T-cell (primary cell): ENCODE results near the gene MIXL1. TPM values are rescaled to one million over a fixed set of nuclear protein-coding genes. Genes with fewer than 3 reads are reported as not detected.
"Not testable (repeated sequence)": the region's sequence is repeated elsewhere in the genome, so short reads cannot be mapped to it uniquely, and the experiment has no call there.

ENCODE experiments used
- ATAC-seq, 4 experiments: fragments of 200-7000 bp in 3 of 4; fragments of 150-1000 bp in 1 of 4; cut with Tn5 transposase; replicated peaks in 1 of 4; 1 replicate in 3 of 4; 2 replicates in 1 of 4; pipeline ENCODE4 v1.10.0; 2021; ENCODE audit warnings: moderate library complexity in 3 of 4, mild to moderate bottlenecking in 2 of 4, moderate number of reproducible peaks in 1 of 4
- CTCF ChIA-PET, 2 donors: fragments of 300-600 bp; sonication (Branson Sonifier 250); formaldehyde crosslinking; loops; one replicate each; lab custom pipeline; 2022; ENCODE audit warnings: antibody characterized with exemption in 2 of 2; lab: Charles Lee
- POLR2A ChIA-PET, 2 donors: fragments of 300-600 bp; sonication (Branson Sonifier 250); formaldehyde crosslinking; loops; one replicate each; lab custom pipeline; 2022; ENCODE audit warnings: antibody characterized with exemption in 2 of 2; lab: Charles Lee
- DNase-seq, 35 experiments: peaks; one replicate each; pipeline versions ENCODE4 v3.0.0 to v3.0.0-alpha.2; 2013 to 2023
- H3K27ac ChIP-seq: one replicate; pipeline ENCODE4 v1.5.1; 2013; ENCODE audit warnings: low read length
- H3K27me3 ChIP-seq, 2 experiments: replicated peaks in 1 of 2; 1 replicate in 1 of 2; 2 replicates in 1 of 2; pipeline versions ENCODE4 v1.6.1 to v1.7.0; 2013; ENCODE audit warnings: low read length in 1 of 2, mixed read lengths in 1 of 2; ENCODE audit not compliant: control insufficient read depth in 2 of 2, insufficient read depth in 2 of 2; ENCODE audit errors: extremely low read depth in 1 of 2
- H3K36me3 ChIP-seq, 2 donors: 1 replicate in 1 of 2; 2 replicates in 1 of 2; pipeline versions ENCODE4 v1.6.1 to v1.7.0; 2013; ENCODE audit warnings: low read length in 1 of 2; ENCODE audit not compliant: control insufficient read depth in 2 of 2, insufficient read depth in 1 of 2; ENCODE audit errors: extremely low read depth in 1 of 2
- H3K4me1 ChIP-seq, 2 experiments: 1 replicate in 1 of 2; 2 replicates in 1 of 2; pipeline versions ENCODE4 v1.6.1 to v1.7.0; 2013; ENCODE audit warnings: low read length in 2 of 2, mixed read lengths in 1 of 2; ENCODE audit not compliant: insufficient read depth in 2 of 2, control insufficient read depth in 1 of 2; ENCODE audit errors: extremely low read depth in 1 of 2
- H3K4me3 ChIP-seq, 2 donors: 1 replicate in 1 of 2; 2 replicates in 1 of 2; pipeline versions ENCODE4 v1.5.1 to v1.7.0; 2013; ENCODE audit warnings: mild to moderate bottlenecking in 2 of 2, low read length in 1 of 2, moderate library complexity in 1 of 2; ENCODE audit not compliant: control insufficient read depth in 1 of 2; ENCODE audit errors: extremely low read depth in 1 of 2
- H3K9me3 ChIP-seq: 2 replicates; pipeline ENCODE4 v1.7.0; 2013
- H3K27ac Mint-ChIP-seq, 2 donors: one replicate each; pipeline ENCODE4 v1.8.0; 2020 to 2021; ENCODE audit warnings: mild to moderate bottlenecking in 2 of 2, mixed read lengths in 2 of 2
- H3K27me3 Mint-ChIP-seq, 2 donors: one replicate each; pipeline ENCODE4 v1.8.0; 2021 to 2022; ENCODE audit warnings: mixed read lengths in 2 of 2
- H3K36me3 Mint-ChIP-seq: one replicate; pipeline ENCODE4 v1.8.0; 2021; ENCODE audit warnings: mixed read lengths
- H3K4me1 Mint-ChIP-seq, 3 donors: one replicate each; pipeline ENCODE4 v1.8.0; 2020 to 2022; ENCODE audit warnings: mixed read lengths in 3 of 3, mild to moderate bottlenecking in 1 of 3
- H3K4me3 Mint-ChIP-seq, 3 donors: one replicate each; pipeline ENCODE4 v1.8.0; 2020 to 2022; ENCODE audit warnings: mild to moderate bottlenecking in 3 of 3, mixed read lengths in 3 of 3, moderate library complexity in 3 of 3
- H3K9me3 Mint-ChIP-seq, 3 donors: one replicate each; pipeline ENCODE4 v1.8.0; 2020 to 2022; ENCODE audit warnings: mixed read lengths in 3 of 3
- WGBS: methylation state at CpG from one replicate; pipeline ENCODE4 v1.1.5; 2013; ENCODE audit warnings: missing lambda C conversion rate; ENCODE audit not compliant: insufficient coverage; 5-methylcytosine and 5-hydroxymethylcytosine counted together
- total RNA-seq, 35 experiments: library from RNA in 6 of 35; stranded (reverse) in 6 of 35; fragments of 120-200 nt in 1 of 35; gene quantifications; one replicate each; pipeline versions ENCODE4 v1.2.1 to v1.2.4 and lab custom pipeline; 2013 to 2026

The MIXL1 gene
- total RNA-seq, 5 donors from 2014 or later (not counting 1 experiment from before 2014, with no cell fraction given) = 0.63 TPM; not detected in 4

DNA sequence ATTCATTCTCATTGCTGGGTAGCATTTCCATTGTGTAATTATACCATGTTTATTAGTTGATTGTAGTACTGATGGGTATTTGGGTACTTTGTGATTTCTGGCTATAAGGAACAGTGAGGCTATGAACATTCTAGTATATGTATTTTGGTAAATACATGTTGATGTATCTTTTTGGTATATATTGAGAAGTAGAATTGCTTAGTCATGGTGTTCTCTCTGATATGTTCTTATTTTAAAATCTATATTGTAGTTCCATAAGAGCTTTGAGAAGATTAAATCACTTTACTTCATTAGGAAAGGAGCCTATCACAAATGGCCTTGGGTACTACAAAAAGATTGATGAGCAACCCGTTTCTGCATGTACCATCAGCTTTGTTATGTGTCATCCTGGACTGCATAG lies 13.4 kb downstream of the MIXL1 start:
- Mint-ChIP-seq H3K4me3 (no peak overlapping the region), H3K36me3 (peaks cover 37% of the 10 kb centered on the region), H3K9me3 (no peaks in the 10 kb centered on the region), H3K27ac (no peak overlapping the region), H3K27me3 (no peaks in the 10 kb centered on the region), H3K4me1 (no peaks in the 10 kb centered on the region)
- WGBS = 100% methylated on average over 1 of the region's 1 CpG
- Histone ChIP-seq H3K27me3 (no peaks in the 10 kb centered on the region), H3K9me3 (no peaks in the 10 kb centered on the region), H3K4me3 (no peak overlapping the region), H3K36me3 (no peaks in the 10 kb centered on the region), H3K27ac (no peak overlapping the region), H3K4me1 (no peaks in the 10 kb centered on the region)
- ChIA-PET POLR2A (no interaction called here), CTCF (no interaction called here)
- no peak for DNase-seq
- ATAC-seq = no peak

- no peak for ATAC-seq
- H3K36me3 Mint-ChIP-seq = peaks cover 28% of the 10 kb centered on the region
- no peak for DNase-seq
- no CpG with 5 or more reads among the region's 3 CpGs for WGBS
- ChIA-PET CTCF (interaction anchor here in 1 of 2 donors (0.6 kb wide), 1 partner anchor 28 kb away, joined by 3 read pairs; no protein-coding TSS in a partner anchor), POLR2A (no interaction called here)
- H3K27me3 ChIP-seq = no peaks in the 10 kb centered on the region
- H3K4me3 Mint-ChIP-seq = no peak overlapping the region
- H3K4me1 Mint-ChIP-seq = no peaks in the 10 kb centered on the region
- no peak overlapping the region for H3K4me3 ChIP-seq
- H3K27ac ChIP-seq = no peak overlapping the region
- H3K36me3 ChIP-seq = no peaks in the 10 kb centered on the region
- no peaks in the 10 kb centered on the region for H3K9me3 ChIP-seq
- no peaks in the 10 kb centered on the region for H3K9me3 Mint-ChIP-seq
- no peaks in the 10 kb centered on the region for H3K4me1 ChIP-seq
- no peak overlapping the region for H3K27ac Mint-ChIP-seq
- no peaks in the 10 kb centered on the region for H3K27me3 Mint-ChIP-seq
Measured at GRCh38 chr1:226239421-226239820, 16.0 kb downstream of the MIXL1 start.

GRCh38 chr1:226248091-226248490 lies 24.6 kb downstream of the MIXL1 start:
- Histone ChIP-seq H3K27me3 (no peaks in the 10 kb centered on the region), H3K36me3 (peaks cover 0 to 7% of the 10 kb centered on the region in 2 donors), H3K4me3 (no peak overlapping the region), H3K4me1 (no peaks in the 10 kb centered on the region), H3K9me3 (no peaks in the 10 kb centered on the region), H3K27ac (no peak overlapping the region)
- Mint-ChIP-seq H3K4me3 (no peak overlapping the region), H3K36me3 (peaks cover 30% of the 10 kb centered on the region), H3K27ac (no peak overlapping the region), H3K4me1 (no peaks in the 10 kb centered on the region), H3K9me3 (no peaks in the 10 kb centered on the region), H3K27me3 (no peaks in the 10 kb centered on the region)
- ATAC-seq = no peak
- no peak for DNase-seq
- CTCF ChIA-PET = no interaction called here
- POLR2A ChIA-PET = no interaction called here
- WGBS = no CpG with 5 or more reads among the region's 2 CpGs

- Histone ChIP-seq H3K36me3 (peaks cover 0 to 8% of the 10 kb centered on the region in 2 donors), H3K27me3 (no peaks in the 10 kb centered on the region), H3K9me3 (no peaks in the 10 kb centered on the region), H3K27ac (no peak overlapping the region), H3K4me1 (no peaks in the 10 kb centered on the region), H3K4me3 (no peak overlapping the region)
- H3K36me3 Mint-ChIP-seq = peaks cover 30% of the 10 kb centered on the region
- no peaks in the 10 kb centered on the region for H3K9me3 Mint-ChIP-seq
- H3K4me1 Mint-ChIP-seq = no peaks in the 10 kb centered on the region
- WGBS = 100% methylated on average over 3 of the region's 3 CpGs
- ATAC-seq (no peak), DNase-seq (no peak)
- POLR2A ChIA-PET = no interaction called here
- no peak overlapping the region for H3K27ac Mint-ChIP-seq
- no peak overlapping the region for H3K4me3 Mint-ChIP-seq
- CTCF ChIA-PET = no interaction called here
- H3K27me3 Mint-ChIP-seq = no peaks in the 10 kb centered on the region
Measured at GRCh38 chr1:226248796-226249195, 25.3 kb downstream of the MIXL1 start.

- no peak overlapping the region for H3K27ac ChIP-seq
- H3K27me3 ChIP-seq = no peaks in the 10 kb centered on the region
- no peaks in the 10 kb centered on the region for H3K4me1 Mint-ChIP-seq
- no peak overlapping the region for H3K4me3 ChIP-seq
- H3K9me3 ChIP-seq = no peaks in the 10 kb centered on the region
- H3K36me3 ChIP-seq = peaks cover 0 to 10% of the 10 kb centered on the region in 2 donors
- H3K27me3 Mint-ChIP-seq = no peaks in the 10 kb centered on the region
- H3K27ac Mint-ChIP-seq = no peak overlapping the region
- H3K36me3 Mint-ChIP-seq = peaks cover 28% of the 10 kb centered on the region
- no peaks in the 10 kb centered on the region for H3K9me3 Mint-ChIP-seq
- POLR2A ChIA-PET = no interaction called here
- no CpG with 5 or more reads among the region's 1 CpG for WGBS
- DNase-seq (no peak), ATAC-seq (no peak)
- H3K4me1 ChIP-seq = no peaks in the 10 kb centered on the region
- CTCF ChIA-PET = no interaction called here
- H3K4me3 Mint-ChIP-seq = no peak overlapping the region
Measured at GRCh38 chr1:226250511-226250910, 27.0 kb downstream of the MIXL1 start.

GRCh38 chr1:226252841-226253240 lies 29.4 kb downstream of the MIXL1 start:
- ATAC-seq, H3K27ac ChIP-seq, H3K27me3 ChIP-seq, H3K4me1 ChIP-seq, H3K36me3 ChIP-seq, H3K4me1 Mint-ChIP-seq, H3K4me3 Mint-ChIP-seq, H3K27ac Mint-ChIP-seq, H3K27me3 Mint-ChIP-seq, H3K4me3 ChIP-seq, H3K9me3 ChIP-seq, CTCF ChIA-PET, POLR2A ChIA-PET, H3K9me3 Mint-ChIP-seq, DNase-seq: not testable (repeated sequence)
- WGBS = no CpG with 5 or more reads among the region's 7 CpGs
- peaks cover 23% of the 10 kb centered on the region for H3K36me3 Mint-ChIP-seq

DNA sequence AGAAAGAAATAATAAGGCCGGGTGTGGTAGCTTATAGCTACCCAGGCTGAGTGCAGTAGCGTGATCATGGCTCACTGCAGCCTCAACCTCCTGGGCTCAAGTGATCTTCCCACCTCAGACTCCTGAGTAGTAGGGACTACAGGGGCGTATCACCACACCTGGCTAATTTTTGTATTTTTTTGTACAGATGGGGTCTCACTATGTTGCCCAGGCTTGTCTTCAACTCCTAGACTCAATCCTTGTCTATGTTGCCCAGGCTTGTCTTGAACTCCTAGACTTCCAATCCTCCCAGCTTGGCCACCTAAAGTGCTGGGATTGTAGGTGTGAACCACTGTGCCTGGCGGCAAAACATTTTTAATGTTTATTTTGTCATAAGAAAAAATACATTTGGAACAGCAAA lies 30.5 kb downstream of the MIXL1 start:
- no peak overlapping the region for H3K4me3 Mint-ChIP-seq
- DNase-seq = no peak

More for the DNA sequence above, 30.5 kb downstream of the MIXL1 start:
- H3K4me1 ChIP-seq = no peaks in the 10 kb centered on the region
- no peak for ATAC-seq
- H3K4me3 ChIP-seq = no peak overlapping the region
- H3K27me3 ChIP-seq = no peaks in the 10 kb centered on the region
- no peak overlapping the region for H3K27ac ChIP-seq
- Mint-ChIP-seq H3K9me3 (no peaks in the 10 kb centered on the region), H3K4me1 (no peaks in the 10 kb centered on the region), H3K27me3 (no peaks in the 10 kb centered on the region), H3K27ac (no peak overlapping the region), H3K36me3 (peaks cover 17% of the 10 kb centered on the region)
- no peaks in the 10 kb centered on the region for H3K9me3 ChIP-seq
- no CpG with 5 or more reads among the region's 4 CpGs for WGBS
- peaks cover 0 to 10% of the 10 kb centered on the region in 2 donors for H3K36me3 ChIP-seq
- ChIA-PET POLR2A (interaction anchor here in 1 of 2 donors (0.6 kb wide), 1 partner anchor 49 kb away, joined by 7 read pairs; no protein-coding TSS in a partner anchor), CTCF (no interaction called here)
